Measurements from ENCODE around the gene COPS7B. TPM values are rescaled to one million over a fixed set of nuclear protein-coding genes. Genes with fewer than 3 reads are reported as not detected.
"Not testable (repeated sequence)": the region's sequence is repeated elsewhere in the genome, so short reads cannot be mapped to it uniquely, and the experiment has no call there.

COPS7B gene
- total RNA-seq, result 10 to 100 TPM; 51.8 to 57.9 TPM
- 10 to 100 TPM; 30.2 to 34.3 TPM for polyA plus RNA-seq

- intact Hi-C loops (cut with micrococcal nuclease), result loop anchor here (1.0 to 10.0 kb wide), 3 partner anchors 109 to 528 kb away; partner anchors contain the start of gene DIS3L2
- Mint-ChIP-seq H3K9me3 (peaks cover 0 to 2% (median 0%) of the 10 kb centered on the region in 8 donors), H3K27ac (peak within 1 kb of the TSS; percentile 88 to 97 (median 92)), H3K27me3 (no peaks in the 10 kb centered on the region), H3K4me3 (peak within 1 kb of the TSS; percentile 90 to 97 (median 92)), H3K36me3 (peaks cover 3 to 51% of the 10 kb centered on the region in 2 donors), H3K4me1 (peaks cover 47 to 85% (median 65%) of the 10 kb centered on the region in 4 donors)
- peaks cover 18% of the 10 kb centered on the region for H3K36me3 ChIP-seq (ENCODE audit: insufficient read depth, low read length)
- ChIA-PET CTCF (ENCODE audit: partially characterized antibody) (interaction anchor here (1.1 kb wide), 1 partner anchor 72 kb away, joined by 3 read pairs; no protein-coding TSS in a partner anchor), POLR2A (ENCODE audit: partially characterized antibody) (interaction anchor here (0.6 to 1.4 kb wide), 3 partner anchors 9 to 322 kb away, joined by 3 to 6 read pairs (median 4); partner anchors contain the start of gene NCL)
- H3K27ac ChIP-seq (ENCODE audit: low read depth, low read length), result peak within 1 kb of the TSS; percentile 73
- DNase-seq, result peak; percentile 73 to 83 (median 75)
- no peaks in the 10 kb centered on the region for H3K9me3 ChIP-seq (ENCODE audit: control insufficient read depth in 1 of 2, low read length in 2 of 2)
- no peaks in the 10 kb centered on the region for H3K27me3 ChIP-seq (ENCODE audit: insufficient read depth, low read length)
- peaks cover 46% of the 10 kb centered on the region for H3K4me1 ChIP-seq (ENCODE audit: insufficient read depth, low read length)
- H3K4me3 ChIP-seq (ENCODE audit: low read length in 2 of 2), result peak within 1 kb of the TSS; percentile 69 to 77
Observed at GRCh38 chr2:231786177-231786916, at the start of gene COPS7B. Gene COPS7B, plus strand, starts transcription at chr2:231786445. Its CDS starts 2,126 bp downstream, at chr2:231788571.

DNA sequence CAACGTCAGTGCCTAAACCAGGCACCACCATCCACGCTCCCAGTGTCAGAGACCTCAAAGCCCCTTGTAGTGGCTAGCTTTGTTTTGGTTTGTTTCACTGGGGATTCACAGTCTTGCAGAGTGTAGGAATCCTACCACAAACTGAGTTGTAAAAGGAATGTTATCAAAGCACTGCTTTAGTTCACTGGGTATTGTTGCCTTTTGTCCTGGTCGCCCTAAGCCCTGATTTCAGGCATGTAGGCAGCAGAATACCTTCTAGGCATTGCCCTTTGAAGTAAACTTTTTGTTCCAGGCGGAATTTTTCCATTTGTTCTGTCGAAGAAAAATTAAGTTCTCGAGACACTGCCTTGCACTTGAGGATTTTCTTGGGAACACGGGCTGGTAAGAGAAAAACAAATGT, 48.5 kb upstream of the COPS7B start:
- intact Hi-C loops (cut with micrococcal nuclease), result no loop called here
- no peak overlapping the region for H3K27ac Mint-ChIP-seq
- no peaks in the 10 kb centered on the region for H3K27me3 Mint-ChIP-seq
- peaks cover 25 to 41% of the 10 kb centered on the region in 2 donors for H3K36me3 Mint-ChIP-seq
- Histone ChIP-seq H3K4me1 (ENCODE audit: insufficient read depth, low read length) (no peaks in the 10 kb centered on the region), H3K27me3 (ENCODE audit: insufficient read depth, low read length) (no peaks in the 10 kb centered on the region), H3K36me3 (ENCODE audit: insufficient read depth, low read length) (peaks cover 10% of the 10 kb centered on the region), H3K27ac (ENCODE audit: low read depth, low read length) (no peak overlapping the region), H3K4me3 (ENCODE audit: low read length in 2 of 2) (no peak overlapping the region), H3K9me3 (ENCODE audit: control insufficient read depth in 1 of 2, low read length in 2 of 2) (no peaks in the 10 kb centered on the region)
- ChIA-PET POLR2A (ENCODE audit: partially characterized antibody) (no interaction called here), CTCF (ENCODE audit: partially characterized antibody) (no interaction called here)
- H3K4me3 Mint-ChIP-seq, result no peak overlapping the region
- no peaks in the 10 kb centered on the region for H3K9me3 Mint-ChIP-seq
- no peak for DNase-seq
- H3K4me1 Mint-ChIP-seq, result peaks cover 0 to 2% (median 0%) of the 10 kb centered on the region in 4 donors

DNA sequence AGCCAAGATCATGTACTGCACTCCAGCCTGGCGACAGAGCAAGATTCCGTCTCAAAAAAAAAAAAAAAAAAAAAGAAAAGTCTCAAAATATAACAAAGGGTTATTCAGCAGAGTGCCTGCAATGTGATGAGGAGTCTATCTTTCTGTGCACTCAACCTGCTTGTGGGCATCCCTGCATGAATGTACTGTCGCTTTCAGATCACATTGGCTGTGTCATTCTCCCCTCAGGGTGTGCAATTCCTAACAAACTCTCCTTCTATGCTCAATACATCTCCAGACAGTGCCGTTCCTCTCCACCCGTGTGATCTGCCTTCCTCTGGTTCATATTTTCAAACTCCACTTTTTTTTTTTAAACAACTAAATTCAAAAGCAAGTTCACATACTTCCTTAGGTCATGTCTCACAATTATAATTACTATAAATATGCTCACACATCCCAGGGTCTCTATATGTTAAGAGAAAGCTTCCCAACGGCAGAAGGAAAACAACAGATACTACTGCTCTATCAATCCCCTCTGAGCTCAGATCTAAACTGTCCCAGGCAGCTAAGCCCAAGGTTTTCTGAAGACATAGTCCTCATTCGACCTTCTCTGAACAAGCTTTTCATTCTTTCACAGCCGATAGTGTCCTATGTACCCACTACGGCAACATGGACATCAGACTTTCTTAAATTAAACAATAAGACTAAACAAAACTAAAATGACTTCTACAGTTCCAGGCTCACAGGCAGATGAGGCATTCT, 42.7 kb upstream of the COPS7B start:
- DNase-seq, result no peak
- Histone ChIP-seq H3K4me3 (ENCODE audit: low read length in 2 of 2) (no peak overlapping the region), H3K4me1 (ENCODE audit: insufficient read depth, low read length) (no peaks in the 10 kb centered on the region), H3K36me3 (ENCODE audit: insufficient read depth, low read length) (no peaks in the 10 kb centered on the region), H3K27me3 (ENCODE audit: insufficient read depth, low read length) (no peaks in the 10 kb centered on the region), H3K27ac (ENCODE audit: low read depth, low read length) (no peak overlapping the region), H3K9me3 (ENCODE audit: control insufficient read depth in 1 of 2, low read length in 2 of 2) (no peaks in the 10 kb centered on the region)
- Mint-ChIP-seq H3K4me1 (peaks cover 0 to 2% (median under 1%) of the 10 kb centered on the region in 4 donors), H3K27ac (no peak overlapping the region), H3K27me3 (no peaks in the 10 kb centered on the region), H3K4me3 (no peak overlapping the region), H3K9me3 (no peaks in the 10 kb centered on the region), H3K36me3 (peaks cover 6% of the 10 kb centered on the region in 2 donors)
- intact Hi-C loops (cut with micrococcal nuclease), result no loop called here
- CTCF ChIA-PET (ENCODE audit: partially characterized antibody), result interaction anchor here (2.0 kb wide), 1 partner anchor 66 kb away, joined by 5 read pairs; no protein-coding TSS in a partner anchor
- POLR2A ChIA-PET (ENCODE audit: partially characterized antibody), result no interaction called here

- POLR2A ChIA-PET (ENCODE audit: partially characterized antibody), result no interaction called here
- Mint-ChIP-seq H3K27ac (peak overlapping the region in 1 of 7 donors; percentile 45), H3K4me3 (no peak overlapping the region), H3K4me1 (peaks cover 0 to 4% (median under 1%) of the 10 kb centered on the region in 4 donors), H3K27me3 (no peaks in the 10 kb centered on the region), H3K36me3 (no peaks in the 10 kb centered on the region), H3K9me3 (no peaks in the 10 kb centered on the region)
- no peak for DNase-seq
- no peaks in the 10 kb centered on the region for H3K27me3 ChIP-seq (ENCODE audit: insufficient read depth, low read length)
- intact Hi-C loops (cut with micrococcal nuclease), result no loop called here
- CTCF ChIA-PET (ENCODE audit: partially characterized antibody), result interaction anchor here (2.0 kb wide), 1 partner anchor 68 kb away, joined by 5 read pairs; no protein-coding TSS in a partner anchor
- H3K4me3 ChIP-seq (ENCODE audit: low read length in 2 of 2), result no peak overlapping the region
- no peak overlapping the region for H3K27ac ChIP-seq (ENCODE audit: low read depth, low read length)
- H3K36me3 ChIP-seq (ENCODE audit: insufficient read depth, low read length), result no peaks in the 10 kb centered on the region
- no peaks in the 10 kb centered on the region for H3K9me3 ChIP-seq (ENCODE audit: control insufficient read depth in 1 of 2, low read length in 2 of 2)
- no peaks in the 10 kb centered on the region for H3K4me1 ChIP-seq (ENCODE audit: insufficient read depth, low read length)
Observed at GRCh38 chr2:231745303-231746038, 40.8 kb upstream of the COPS7B start.

DNA sequence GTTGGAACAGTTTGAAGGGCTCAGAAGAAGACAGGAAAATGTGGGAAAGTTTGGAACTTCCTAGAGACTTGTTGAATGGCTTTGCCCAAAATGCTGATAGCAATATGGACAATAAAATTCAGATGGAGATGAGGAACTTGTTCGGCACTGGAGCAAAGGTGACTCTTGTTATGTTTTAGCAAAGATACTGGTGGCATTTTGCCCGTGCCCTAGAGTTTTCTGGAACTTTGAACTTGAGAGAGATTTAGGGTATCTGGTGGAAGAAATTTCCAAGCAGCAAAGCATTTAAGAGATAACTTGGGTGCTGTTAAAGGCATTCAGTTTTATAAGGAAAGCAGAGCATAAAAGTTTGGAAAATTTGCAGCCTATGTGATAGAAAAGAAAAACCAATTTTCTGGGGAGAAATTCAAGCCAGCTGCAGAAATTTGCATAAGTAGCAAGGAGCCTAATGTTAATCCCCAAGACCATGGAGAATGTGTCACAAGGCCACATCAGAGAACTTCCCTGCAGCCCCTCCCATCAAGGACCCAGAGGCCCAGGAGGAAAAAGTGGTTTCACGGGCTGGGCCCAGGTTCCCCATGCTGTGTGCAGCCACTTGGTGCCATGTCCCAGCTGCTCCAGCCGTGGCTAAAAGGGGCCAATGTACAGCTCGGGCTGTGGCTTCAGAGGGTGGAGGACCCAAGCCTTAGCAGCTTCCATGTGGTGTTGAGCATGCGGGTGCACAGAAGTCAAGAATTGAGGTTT, 37.9 kb upstream of the COPS7B start:
- H3K4me3 Mint-ChIP-seq; DNase-seq; H3K9me3 ChIP-seq (ENCODE audit: control insufficient read depth in 1 of 2, low read length in 2 of 2); H3K27me3 Mint-ChIP-seq; H3K4me3 ChIP-seq (ENCODE audit: low read length in 2 of 2); H3K27me3 ChIP-seq (ENCODE audit: insufficient read depth, low read length); H3K27ac ChIP-seq (ENCODE audit: low read depth, low read length); H3K9me3 Mint-ChIP-seq; H3K4me1 ChIP-seq (ENCODE audit: insufficient read depth, low read length); POLR2A ChIA-PET (ENCODE audit: partially characterized antibody); intact Hi-C loops (cut with micrococcal nuclease); H3K36me3 ChIP-seq (ENCODE audit: insufficient read depth, low read length); H3K36me3 Mint-ChIP-seq; H3K4me1 Mint-ChIP-seq; CTCF ChIA-PET (ENCODE audit: partially characterized antibody): not testable (repeated sequence)
- peak overlapping the region in 1 of 7 donors; percentile 70 for H3K27ac Mint-ChIP-seq

DNA sequence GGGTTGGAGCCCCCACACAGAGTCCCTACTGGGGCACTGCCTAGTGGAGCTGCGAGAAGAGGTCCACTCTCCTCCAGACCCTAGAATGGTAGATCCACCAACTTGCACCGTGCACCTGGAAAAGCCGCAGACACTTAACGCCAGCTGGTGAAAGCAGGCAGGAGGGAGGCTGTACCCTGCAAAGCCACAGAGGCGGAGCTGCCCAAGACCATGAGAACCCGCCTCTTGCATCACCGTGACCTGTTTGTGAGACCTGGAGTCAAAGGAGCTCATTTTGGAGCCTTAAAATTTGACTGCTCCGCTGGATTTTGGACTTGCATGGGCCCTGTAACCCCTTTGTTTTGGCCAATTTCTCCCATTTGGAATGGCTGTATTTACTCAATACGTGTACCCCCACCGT, 37.2 kb upstream of the COPS7B start:
- H3K27ac ChIP-seq (ENCODE audit: low read depth, low read length); H3K4me1 ChIP-seq (ENCODE audit: insufficient read depth, low read length); H3K36me3 Mint-ChIP-seq; H3K4me1 Mint-ChIP-seq; H3K27me3 ChIP-seq (ENCODE audit: insufficient read depth, low read length); intact Hi-C loops (cut with micrococcal nuclease); H3K9me3 ChIP-seq (ENCODE audit: control insufficient read depth in 1 of 2, low read length in 2 of 2); DNase-seq; H3K9me3 Mint-ChIP-seq; H3K27me3 Mint-ChIP-seq; H3K4me3 ChIP-seq (ENCODE audit: low read length in 2 of 2); CTCF ChIA-PET (ENCODE audit: partially characterized antibody); POLR2A ChIA-PET (ENCODE audit: partially characterized antibody); H3K36me3 ChIP-seq (ENCODE audit: insufficient read depth, low read length); H3K4me3 Mint-ChIP-seq: not testable (repeated sequence)
- H3K27ac Mint-ChIP-seq, result peak overlapping the region in 1 of 7 donors; percentile 35

All from CD4-positive, alpha-beta memory T cell (primary cell).